Stimulated activated CD4-positive, alpha-beta T cell treated with anti-CD3 and anti-CD28 coated beads, Interleukin-2, amount 100 ng/mL, for 48 hours (primary cell): ENCODE data around the gene MYB.

Experiments
- DNase-seq, 2 donors: peaks; one replicate each; pipeline ENCODE4 v3.0.0-alpha.2; 2020

Gene MYB

GRCh38 chr6:135254471-135254870, 73.4 kb downstream of the MYB start:
- DNase-seq = no peak

- no peak for DNase-seq
Measured at GRCh38 chr6:135256866-135257265, 75.8 kb downstream of the MYB start.

- no peak for DNase-seq
Measured at GRCh38 chr6:135257631-135258405, 76.7 kb downstream of the MYB start.

- DNase-seq = no peak
Measured at GRCh38 chr6:135258970-135259369, 77.9 kb downstream of the MYB start.

- no peak for DNase-seq
Measured at GRCh38 chr6:135260612-135261011, 79.5 kb downstream of the MYB start.

- DNase-seq = no peak
Measured at GRCh38 chr6:135261872-135262725, 81.0 kb downstream of the MYB start.

- no peak for DNase-seq
Measured at GRCh38 chr6:135265278-135265677, 84.2 kb downstream of the MYB start.

GRCh38 chr6:135266675-135267074, 85.6 kb downstream of the MYB start:
- no peak for DNase-seq

GRCh38 chr6:135267085-135267484, 86.0 kb downstream of the MYB start:
- no peak for DNase-seq

- DNase-seq = no peak
Measured at GRCh38 chr6:135268263-135268662, 87.2 kb downstream of the MYB start.

GRCh38 chr6:135268740-135269139, 87.6 kb downstream of the MYB start:
- DNase-seq = no peak
